HG02852 (cell line): ENCODE measurements around the gene ZSCAN4.

Experiments
- ATAC-seq: cut with Tn5 transposase; IDR thresholded peaks from one replicate; pipeline ENCODE4 v1.9.1; 2021; ENCODE audit warnings: mild to moderate bottlenecking, moderate library complexity; ENCODE audit not compliant: unreplicated experiment

The ZSCAN4 gene

GRCh38 chr19:57668635-57669034 is at the start of gene ZSCAN4:
Gene ZSCAN4 (plus strand): TSS chr19:57668935. CDS start chr19:57676146, 7,211 bp downstream.
- no peak for ATAC-seq

GRCh38 chr19:57620673-57621348 is 47.9 kb upstream of the ZSCAN4 start:
- ATAC-seq, result no peak

GRCh38 chr19:57623091-57623490 is 45.6 kb upstream of the ZSCAN4 start:
- ATAC-seq, result no peak

GRCh38 chr19:57632987-57633831 is 35.5 kb upstream of the ZSCAN4 start, which contains the start of gene ZNF211:
Gene ZNF211 (plus strand): TSS chr19:57633168. CDS start chr19:57633347, 179 bp downstream.
- peak; percentile 96 for ATAC-seq

- no peak for ATAC-seq
These were observed 35.0 kb upstream of the ZSCAN4 start for GRCh38 chr19:57633832-57634131.

- no peak for ATAC-seq
These were observed 31.4 kb upstream of the ZSCAN4 start for GRCh38 chr19:57637379-57637778.

GRCh38 chr19:57641715-57642234 is 27.0 kb upstream of the ZSCAN4 start:
- ATAC-seq, result no peak

- no peak for ATAC-seq
These were observed 26.2 kb upstream of the ZSCAN4 start for GRCh38 chr19:57642396-57643046.

GRCh38 chr19:57643734-57644133 is 25.0 kb upstream of the ZSCAN4 start:
- no peak for ATAC-seq

GRCh38 chr19:57648331-57649003 is 20.3 kb upstream of the ZSCAN4 start:
- no peak for ATAC-seq

- no peak for ATAC-seq
These were observed 17.1 kb upstream of the ZSCAN4 start for GRCh38 chr19:57651654-57651996.

- ATAC-seq, result no peak
These were observed 15.0 kb upstream of the ZSCAN4 start for GRCh38 chr19:57653689-57654088.

GRCh38 chr19:57655443-57655842 is 13.3 kb upstream of the ZSCAN4 start:
- no peak for ATAC-seq

- ATAC-seq, result no peak
These were observed 12.4 kb upstream of the ZSCAN4 start for GRCh38 chr19:57656346-57656745.

- ATAC-seq, result no peak
These were observed 4.2 kb upstream of the ZSCAN4 start for GRCh38 chr19:57664269-57665127.

- ATAC-seq, result no peak
These were observed 3.4 kb upstream of the ZSCAN4 start for GRCh38 chr19:57665261-57665806.

GRCh38 chr19:57667228-57667627 is 1.5 kb upstream of the ZSCAN4 start:
- ATAC-seq, result no peak

- no peak for ATAC-seq
These were observed 2.6 kb downstream of the ZSCAN4 start for GRCh38 chr19:57671124-57671895.

- ATAC-seq, result no peak
These were observed 3.7 kb downstream of the ZSCAN4 start for GRCh38 chr19:57672466-57672865.
